Suprapubic skin (tissue), 4 donors: Measurements from ENCODE around the gene MAGI1.

Experiments
- CTCF ChIP-seq, 2 donors: fragments of 200-600 bp in 1 of 2; fragments of 450-650 bp in 1 of 2; sonication (generic) in 1 of 2; IDR thresholded peaks; one replicate each; pipeline ENCODE4 v1.5.1; 2016 to 2019; ENCODE audit warnings: antibody characterized with exemption in 2 of 2, mild to moderate bottlenecking in 1 of 2, moderate library complexity in 1 of 2
- EP300 ChIP-seq: sonication (generic); formaldehyde crosslinking; IDR thresholded peaks from one replicate; pipeline ENCODE4 v1.6.1; 2017; ENCODE audit warnings: antibody characterized with exemption
- POLR2A ChIP-seq, 2 donors: fragments of 450-650 bp; IDR thresholded peaks; one replicate each; pipeline ENCODE4 v1.6.1; 2017; ENCODE audit warnings: antibody characterized with exemption in 2 of 2, mild to moderate bottlenecking in 2 of 2, moderate library complexity in 2 of 2
- POLR2AphosphoS5 ChIP-seq, 3 donors: sonication (generic); formaldehyde crosslinking; IDR thresholded peaks; one replicate each; pipeline ENCODE4 v1.6.1; 2017; ENCODE audit warnings: antibody characterized with exemption in 3 of 3

DNA sequence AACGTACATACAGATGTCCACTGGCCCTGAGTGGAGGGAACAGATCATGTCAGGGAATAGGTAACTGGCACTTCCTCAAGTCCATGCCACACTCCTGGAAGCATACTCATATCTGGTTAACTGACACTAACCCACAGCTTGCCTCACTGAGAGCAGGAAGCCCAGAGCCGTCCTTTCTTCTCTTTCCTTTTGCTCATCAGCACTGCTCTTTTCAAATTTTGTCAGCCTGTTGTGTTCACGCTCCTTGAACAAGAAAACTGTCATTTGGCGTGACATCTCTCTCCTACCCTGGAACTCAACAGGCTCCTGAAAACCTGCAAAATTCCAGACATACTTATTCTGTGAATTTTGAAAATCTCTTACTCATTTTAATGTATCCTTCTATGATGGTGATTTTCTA is 360.2 kb downstream of the MAGI1 start:
- TF ChIP-seq CTCF (IDR thresholded peaks at IDR 0.05) (no peak), POLR2A (IDR thresholded peaks at IDR 0.05) (no peak), POLR2AphosphoS5 (IDR thresholded peaks at IDR 0.05) (no peak), EP300 (no peak)
